H1 (cell line): ENCODE results near the gene TMEM200B. TPM values are rescaled to one million over a fixed set of nuclear protein-coding genes. Genes with fewer than 3 reads are reported as not detected.

Experiments
- CTCF ChIA-PET: fragments of 300-600 bp; sonication (Branson Sonifier 250); formaldehyde crosslinking; loops from one replicate; lab custom pipeline; 2021; ENCODE audit not compliant: partially characterized antibody; lab: Charles Lee
- POLR2A ChIA-PET: fragments of 300-600 bp; sonication (Branson Sonifier 250); formaldehyde crosslinking; loops from one replicate; lab custom pipeline; 2021; ENCODE audit warnings: inconsistent platforms; ENCODE audit not compliant: partially characterized antibody; lab: Charles Lee
- DNase-seq, 2 experiments: peaks; one replicate each; pipeline versions ENCODE4 v3.0.0 to v3.0.0-alpha.2; 2010 to 2022; ENCODE audit warnings: low spot score in 2 of 2, low read depth in 1 of 2, mixed read lengths in 1 of 2
- FAIRE-seq: peaks from 2 replicates; lab custom pipeline; 2011; peaks lifted over from hg19 to GRCh38; lab: Jason Lieb, UNC
- H2AFZ ChIP-seq: 2 replicates; pipeline ENCODE4 v1.8.1; 2012; ENCODE audit warnings: low read length, inconsistent platforms
- H2AK5ac ChIP-seq: 2 replicates; pipeline ENCODE4 v1.6.1; 2013; ENCODE audit warnings: low read depth, low read length
- H2BK120ac ChIP-seq: replicated peaks from 2 replicates; pipeline ENCODE3; 2013; ENCODE audit warnings: low read depth, low read length, inconsistent platforms
- H2BK12ac ChIP-seq: 2 replicates; pipeline ENCODE4 v1.6.1; 2013; ENCODE audit warnings: low read depth, low read length
- H2BK15ac ChIP-seq: 2 replicates; pipeline ENCODE4 v1.6.1; 2013; ENCODE audit warnings: low read length
- H2BK20ac ChIP-seq: 2 replicates; pipeline ENCODE4 v1.6.1; 2013; ENCODE audit warnings: low read length
- H2BK5ac ChIP-seq: 2 replicates; pipeline ENCODE4 v1.6.1; 2013; ENCODE audit warnings: low read depth, low read length
- H3K14ac ChIP-seq: 2 replicates; pipeline ENCODE4 v1.6.1; 2013; ENCODE audit warnings: inconsistent platforms; ENCODE audit not compliant: insufficient read length
- H3K18ac ChIP-seq: 2 replicates; pipeline ENCODE4 v1.6.1; 2013; ENCODE audit warnings: low read length; ENCODE audit errors: extremely low read depth
- H3K23ac ChIP-seq: 2 replicates; pipeline ENCODE4 v1.6.1; 2013; ENCODE audit warnings: inconsistent platforms; ENCODE audit not compliant: insufficient read length
- H3K23me2 ChIP-seq: 2 replicates; pipeline ENCODE4 v1.6.1; 2013; ENCODE audit warnings: low read depth, low read length
- H3K27ac ChIP-seq: 2 replicates; pipeline ENCODE4 v1.6.1; 2011; ENCODE audit warnings: low read depth, low read length, inconsistent platforms
- H3K27me3 ChIP-seq, 4 experiments: replicated peaks in 1 of 4; 1 replicate in 1 of 4; 2 replicates in 3 of 4; pipeline versions ENCODE4 v1.6.1 to v1.8.1; 2011 to 2013; ENCODE audit warnings: low read length in 3 of 4, mild to moderate bottlenecking in 3 of 4, inconsistent platforms in 2 of 4, mixed read lengths in 2 of 4, moderate library complexity in 1 of 4; ENCODE audit not compliant: control insufficient read depth in 3 of 4, insufficient read depth in 3 of 4; ENCODE audit errors: extremely low read depth in 1 of 4
- H3K36me3 ChIP-seq, 4 experiments: 2 replicates each; pipeline versions ENCODE4 v1.6.1 to v1.8.1; 2011 to 2013; ENCODE audit warnings: mild to moderate bottlenecking in 4 of 4, low read length in 3 of 4, moderate library complexity in 2 of 4, control low read depth in 1 of 4, inconsistent platforms in 1 of 4; ENCODE audit not compliant: insufficient read depth in 4 of 4, control insufficient read depth in 2 of 4
- H3K4ac ChIP-seq: replicated peaks from 2 replicates; pipeline ENCODE3; 2013; ENCODE audit warnings: low read length, low read depth, mixed read lengths, inconsistent platforms; ENCODE audit not compliant: insufficient read length
- H3K4me1 ChIP-seq, 4 experiments: replicated peaks in 1 of 4; 1 replicate in 1 of 4; 2 replicates in 3 of 4; pipeline versions ENCODE4 v1.6.1 to v1.8.1; 2011 to 2013; ENCODE audit warnings: low read length in 3 of 4, inconsistent platforms in 2 of 4, mixed read lengths in 1 of 4; ENCODE audit not compliant: insufficient read depth in 4 of 4, control insufficient read depth in 3 of 4
- H3K4me2 ChIP-seq, 2 experiments: 2 replicates each; pipeline versions ENCODE4 v1.6.1 to v1.8.1; 2011 to 2013; ENCODE audit warnings: low read depth in 2 of 2, low read length in 2 of 2, control low read depth in 1 of 2, inconsistent platforms in 1 of 2, mild to moderate bottlenecking in 1 of 2; ENCODE audit not compliant: insufficient read depth in 1 of 2
- H3K4me3 ChIP-seq, 4 experiments: fragments of 200-600, 300-600 bp in 1 of 4; sonication (generic), shearing (Covaris generic), sonication (Bioruptor Twin) in 1 of 4; 2 replicates each; pipeline versions ENCODE4 v1.5.1 to v1.8.1; 2011 to 2016; ENCODE audit warnings: low read length in 4 of 4, low read depth in 3 of 4, control low read depth in 2 of 4, inconsistent platforms in 2 of 4, mild to moderate bottlenecking in 2 of 4, mixed read lengths in 1 of 4, moderate library complexity in 1 of 4; ENCODE audit not compliant: insufficient read depth in 2 of 4; ENCODE audit errors: extremely low read depth in 1 of 4
- H3K56ac ChIP-seq: replicated peaks from 2 replicates; pipeline ENCODE3; 2013; ENCODE audit warnings: low read depth, mild to moderate bottlenecking, mixed read lengths, low read length, inconsistent platforms; ENCODE audit not compliant: insufficient read length
- H3K79me1 ChIP-seq: 2 replicates; pipeline ENCODE4 v1.6.1; 2013; ENCODE audit warnings: low read depth, low read length, control low read depth
- H3K79me2 ChIP-seq, 2 experiments: 2 replicates each; pipeline versions ENCODE4 v1.6.1 to v1.8.1; 2012 to 2013; ENCODE audit warnings: low read length in 2 of 2, mild to moderate bottlenecking in 2 of 2, inconsistent platforms in 1 of 2; ENCODE audit not compliant: insufficient read depth in 2 of 2, control insufficient read depth in 1 of 2
- H3K9ac ChIP-seq, 4 experiments: replicated peaks in 1 of 4; 1 replicate in 1 of 4; 2 replicates in 3 of 4; pipeline versions ENCODE4 v1.6.1 to v1.8.1; 2011 to 2013; ENCODE audit warnings: low read depth in 3 of 4, low read length in 3 of 4, control low read depth in 2 of 4, mild to moderate bottlenecking in 2 of 4, moderate library complexity in 2 of 4, inconsistent platforms in 1 of 4; ENCODE audit errors: extremely low read depth in 1 of 4
- H3K9me3 ChIP-seq, 2 experiments: 2 replicates each; pipeline versions ENCODE4 v1.6.1 to v1.8.1; 2012 to 2013; ENCODE audit warnings: mild to moderate bottlenecking in 2 of 2, moderate library complexity in 2 of 2, control low read depth in 1 of 2, inconsistent platforms in 1 of 2, low read depth in 1 of 2, low read length in 1 of 2, mixed read lengths in 1 of 2; ENCODE audit not compliant: insufficient read depth in 2 of 2
- H4K20me1 ChIP-seq, 2 experiments: replicated peaks in 1 of 2; 2 replicates each; pipeline versions ENCODE3 to v1.8.1; 2011 to 2013; ENCODE audit warnings: inconsistent platforms in 2 of 2, low read length in 2 of 2, mild to moderate bottlenecking in 1 of 2; ENCODE audit not compliant: insufficient read depth in 2 of 2, control insufficient read depth in 1 of 2
- H4K5ac ChIP-seq: 2 replicates; pipeline ENCODE4 v1.6.1; 2013; ENCODE audit warnings: low read length, low read depth, mixed read lengths, inconsistent platforms; ENCODE audit not compliant: insufficient read length
- H4K8ac ChIP-seq: 2 replicates; pipeline ENCODE4 v1.8.0; 2013; ENCODE audit warnings: mild to moderate bottlenecking, moderate library complexity, low read length, inconsistent platforms; ENCODE audit not compliant: insufficient read depth; ENCODE audit errors: extremely low read depth
- H4K91ac ChIP-seq: replicated peaks from 2 replicates; pipeline ENCODE3; 2013; ENCODE audit warnings: low read length, mixed read lengths, inconsistent platforms; ENCODE audit not compliant: insufficient read length
- HDAC2 ChIP-seq, 2 experiments: fragments of 300-600 bp in 1 of 2; sonication (generic) in 1 of 2; IDR thresholded peaks; 2 replicates each; pipeline ENCODE4 v1.6.1; 2011 to 2012; ENCODE audit warnings: low read depth in 2 of 2, low read length in 2 of 2, mild to moderate bottlenecking in 2 of 2, moderate library complexity in 2 of 2, borderline replicate concordance in 1 of 2, inconsistent platforms in 1 of 2
- JUN ChIP-seq: IDR thresholded peaks from 2 replicates; pipeline ENCODE4 v1.6.1; 2011; ENCODE audit warnings: low read depth, mild to moderate bottlenecking, improper control_type of control experiment, low read length
- SIRT6 ChIP-seq: IDR thresholded peaks from one replicate; pipeline ENCODE4 v1.7.1; 2012; ENCODE audit warnings: low read length, inconsistent platforms
- SP2 ChIP-seq: IDR thresholded peaks from 2 replicates; pipeline ENCODE4 v1.6.1; 2012; ENCODE audit warnings: mild to moderate bottlenecking, low read length, inconsistent platforms
- SRF ChIP-seq: IDR thresholded peaks from 2 replicates; pipeline ENCODE4 v1.6.1; 2011; ENCODE audit warnings: mild to moderate bottlenecking, low read depth, low read length, moderate library complexity
- WGBS, 2 experiments: shearing (Covaris generic) in 1 of 2; methylation state at CpG; one replicate each; pipeline versions ENCODE4 v1.1.6 to v1.1.7; 2013 to 2015; ENCODE audit warnings: low lambda C conversion rate in 2 of 2, mixed read lengths in 2 of 2, inconsistent platforms in 1 of 2, low coverage in 1 of 2, missing lambda C conversion rate in 1 of 2; ENCODE audit not compliant: insufficient replicate concordance in 2 of 2, insufficient coverage in 1 of 2, insufficient read length in 1 of 2; ENCODE audit errors: extremely low coverage in 1 of 2, missing lambda C conversion rate in 1 of 2; 5-methylcytosine and 5-hydroxymethylcytosine counted together
- polyA plus RNA-seq, 7 experiments: library from polyadenylated mRNA; depleted of rRNA in 3 of 7; stranded (reverse) in 5 of 7; unstranded in 2 of 7; fragments of >200 nt in 5 of 7; fragments of 200-250 nt in 2 of 7; gene quantifications; 1 replicate in 5 of 7; 2 replicates in 1 of 7; 4 replicates in 1 of 7; pipeline versions ENCODE4 v1.2.1 to v1.2.3, GENCODE V29; 2011 to 2013; ENCODE audit warnings: missing spikeins in 2 of 7, mixed read lengths in 2 of 7
- total RNA-seq: library from RNA; stranded (reverse); fragmentation: NEBNext Ultra II Directional; extraction: Animal tissue kit (Norgen Biotek cat#: 25700); gene quantifications from 2 replicates; pipeline ENCODE4 v1.2.1, GENCODE V29; 2021

TMEM200B gene
- total and polyA plus RNA-seq, 2 of the 8 experiments (the other 6 are each of a cell fraction or from before 2014, with no cell fraction given): 4.9 to 11.0 TPM

DNA sequence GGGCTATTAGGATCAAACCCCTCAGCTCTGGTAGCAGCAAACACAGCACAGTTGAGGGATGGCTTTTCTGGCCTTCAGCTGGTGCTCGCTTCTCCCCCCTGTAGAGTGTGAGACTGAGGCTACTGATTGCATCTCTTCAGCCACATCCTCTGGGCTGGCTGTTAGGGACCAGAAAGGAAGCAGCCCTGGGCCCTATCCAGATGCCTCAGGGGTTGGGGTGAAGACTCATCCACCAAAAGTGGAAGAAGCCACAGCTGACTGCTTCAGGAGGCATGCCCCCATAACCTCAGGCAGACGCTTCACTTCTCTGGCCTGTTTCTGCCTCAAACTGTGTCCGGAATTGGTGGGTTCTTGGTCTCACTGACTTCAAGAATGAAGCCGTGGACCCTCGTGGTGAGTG, 6.2 kb upstream of the TMEM200B start:
- POLR2A ChIA-PET: interaction anchor here (0.9 to 2.5 kb wide), 3 partner anchors 11 to 51 kb away, joined by 3 to 5 read pairs (median 3); no protein-coding TSS in a partner anchor
- Histone ChIP-seq H2BK120ac (no peak overlapping the region), H3K9ac (no peak overlapping the region), H3K4me2 (no peak overlapping the region), H3K79me1 (no peaks in the 10 kb centered on the region), H3K4me3 (no peak overlapping the region), H2AK5ac (0 out of 2 replicates have a peak overlapping the region, but pooled peaks have one; percentile 53), H2BK12ac (0 out of 2 replicates have a peak overlapping the region, but pooled peaks have one; percentile 33), H3K4me1 (peaks cover 0 to 13% (median 9%) of the 10 kb centered on the region in 4 experiments; a peak in 6 of 7 replicates), H4K91ac (no peak overlapping the region), H3K9me3 (no peaks in the 10 kb centered on the region), H3K14ac (no peak overlapping the region), H3K27ac (no peak overlapping the region), H3K36me3 (no peaks in the 10 kb centered on the region), H3K79me2 (no peaks in the 10 kb centered on the region), H2AFZ (no peak overlapping the region), H3K4ac (no peak overlapping the region), H4K20me1 (no peaks in the 10 kb centered on the region), H4K8ac (no peak overlapping the region), H3K23ac (no peak overlapping the region), H2BK15ac (0 out of 2 replicates have a peak overlapping the region, but pooled peaks have one; percentile 1), H3K56ac (no peak overlapping the region), H2BK20ac (peak overlapping the region; percentile 23; the same call in 1 of the 2 replicates), H4K5ac (no peak overlapping the region), H3K27me3 (peaks cover 0 to 7% (median 0%) of the 10 kb centered on the region in 4 experiments; a peak in 1 of 7 replicates), H2BK5ac (no peak overlapping the region), H3K18ac (no peak overlapping the region), H3K23me2 (peaks cover 4% of the 10 kb centered on the region; the same call in 1 of the 2 replicates)
- CTCF ChIA-PET: interaction anchor here (1.0 to 2.7 kb wide), 5 partner anchors 9 to 71 kb away, joined by 3 to 11 read pairs (median 7); no protein-coding TSS in a partner anchor
- TF ChIP-seq HDAC2 (IDR thresholded peaks at IDR 0.05; ENCODE audit: borderline replicate concordance in 1 of 2, low read depth in 2 of 2, low read length in 2 of 2): no peak
- no peak for TF ChIP-seq SP2
- no peak for TF ChIP-seq SRF
- no peak for TF ChIP-seq JUN
- TF ChIP-seq SIRT6: no peak
- FAIRE-seq (no peak), DNase-seq (no peak)
- WGBS, 2 experiments: 81% methylated on average over 5 of the region's 5 CpGs; no CpG with 5 or more reads in 1 of the 2 experiments
